Hindlimb muscle (tissue), 1 donor: Measurements from ENCODE around the gene LSM14A. TPM values are rescaled to one million over a fixed set of nuclear protein-coding genes. Genes with fewer than 3 reads are reported as not detected.
"Not testable (repeated sequence)": the region's sequence is repeated elsewhere in the genome, so short reads cannot be mapped to it uniquely, and the experiment has no call there.

Source experiments
- DNase-seq: peaks from one replicate; pipeline ENCODE4 v3.0.0-alpha.2; 2013
- polyA plus RNA-seq: library from polyadenylated mRNA; unstranded; fragments of 120-200 nt; gene quantifications from one replicate; pipeline ENCODE4 v1.2.1, GENCODE V29; 2013; ENCODE audit not compliant: insufficient read length

The LSM14A gene
- polyA plus RNA-seq, 1 donor = 83.6 TPM

DNA sequence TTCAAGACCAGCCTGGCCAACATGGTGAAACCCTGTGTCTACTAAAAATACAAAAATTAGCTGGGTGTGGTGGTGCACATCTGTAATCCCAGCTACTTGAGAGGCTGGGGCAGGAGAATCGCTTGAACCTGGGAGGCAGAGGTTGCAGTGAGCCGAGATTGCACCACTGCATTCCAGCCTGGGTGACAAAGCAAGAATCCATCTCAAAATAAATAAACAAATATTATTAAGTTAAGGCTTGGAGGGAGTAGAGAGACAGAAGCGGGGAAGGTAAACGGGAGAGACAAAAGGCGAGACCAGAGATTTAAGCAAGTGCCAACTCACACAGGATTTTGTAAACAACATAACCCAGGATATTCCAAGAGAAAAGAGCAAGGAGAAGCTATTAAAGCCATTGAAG is 12.8 kb upstream of the LSM14A start:
- DNase-seq = not testable (repeated sequence)

DNA sequence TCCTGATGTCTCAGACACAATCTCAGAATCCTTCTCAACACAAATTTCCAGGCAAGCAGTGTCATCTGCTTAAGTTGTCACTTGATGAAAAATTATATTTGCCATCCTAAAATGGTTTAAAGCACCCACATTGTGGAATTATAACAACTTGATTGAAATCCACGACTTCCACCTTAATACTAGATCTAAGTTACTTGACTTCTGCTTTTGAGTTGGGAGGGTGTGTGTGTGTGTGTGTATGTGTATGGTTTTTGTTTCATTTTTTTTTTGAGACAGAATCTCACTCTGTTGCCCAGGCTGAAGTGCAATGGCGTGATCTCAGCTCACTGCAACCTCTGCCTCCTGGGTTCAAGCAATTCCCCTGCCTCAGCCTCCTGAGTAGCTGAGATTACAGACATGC is 10.4 kb upstream of the LSM14A start:
- DNase-seq = not testable (repeated sequence)

DNA sequence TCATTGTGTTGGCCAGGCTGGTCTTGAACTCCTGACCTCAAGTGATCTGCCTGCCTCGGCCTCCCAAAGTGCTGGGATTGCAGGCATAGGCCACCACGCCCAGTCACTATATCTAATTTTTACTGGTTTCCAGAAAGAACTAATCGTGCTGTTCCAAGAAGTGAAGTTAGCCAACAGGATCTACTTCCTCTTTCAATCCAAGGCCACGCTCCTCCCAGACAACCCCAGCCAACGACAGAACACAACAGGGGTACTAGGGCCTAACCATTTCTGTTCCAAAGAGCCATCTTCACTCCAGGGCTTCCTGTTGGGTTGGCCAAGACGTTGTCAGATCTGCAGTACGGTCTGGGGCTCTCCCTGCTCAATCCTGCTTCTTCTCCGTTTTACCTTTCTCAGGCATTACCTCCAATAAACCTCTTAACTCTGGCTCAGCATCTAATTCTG is 7.0 kb upstream of the LSM14A start:
- DNase-seq = no peak

DNA sequence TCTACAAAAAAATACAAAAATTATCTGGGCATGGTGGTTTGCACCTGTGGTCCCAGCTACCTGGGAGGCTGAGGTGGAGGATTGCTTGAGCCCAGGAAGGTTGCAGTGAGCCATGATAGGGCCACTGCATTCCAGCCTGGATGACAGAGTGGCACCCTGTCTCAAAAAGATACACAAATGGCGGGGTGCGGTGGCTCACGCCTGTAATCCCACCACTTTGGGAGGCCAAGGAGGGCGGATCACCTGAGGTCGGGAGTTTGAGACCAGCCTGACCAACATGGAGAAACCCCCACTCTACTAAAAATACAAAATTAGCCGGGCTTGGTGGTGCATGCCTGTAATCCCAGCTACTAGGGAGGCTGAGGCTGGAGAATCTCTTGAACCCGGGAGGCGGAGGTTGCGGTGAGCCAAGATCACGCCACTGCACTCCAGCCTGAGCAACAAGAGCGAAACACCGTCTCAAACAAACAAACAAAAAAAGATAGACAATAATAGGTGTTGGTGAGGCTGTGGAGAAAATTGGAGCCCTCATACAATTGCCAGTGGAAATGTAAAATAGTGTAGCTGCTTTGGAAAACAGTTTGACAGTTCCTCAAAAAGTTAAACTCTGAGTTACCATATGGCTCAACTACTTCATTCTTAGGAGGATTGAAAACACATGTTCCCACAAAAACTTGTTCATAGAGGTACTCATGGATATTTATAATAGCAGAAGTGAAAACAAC is 2.7 kb upstream of the LSM14A start:
- DNase-seq = not testable (repeated sequence)

DNA sequence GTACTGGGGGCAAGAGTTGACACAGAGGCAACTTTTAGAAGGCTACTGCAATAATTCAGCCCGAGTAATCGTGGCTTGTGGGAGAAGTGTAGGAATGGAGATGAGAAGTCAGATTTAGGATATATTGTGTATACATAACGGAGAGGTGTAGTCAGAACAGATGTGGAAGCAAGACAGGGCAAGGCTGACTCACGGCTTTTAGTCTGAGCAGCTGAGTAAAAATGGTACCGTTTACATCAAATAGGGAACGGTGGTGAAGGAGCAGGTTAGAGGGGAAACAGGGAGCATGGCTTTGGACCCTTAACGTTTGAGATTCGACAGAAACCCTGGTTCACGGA is 796 bp upstream of the LSM14A start:
- DNase-seq = no peak

DNA sequence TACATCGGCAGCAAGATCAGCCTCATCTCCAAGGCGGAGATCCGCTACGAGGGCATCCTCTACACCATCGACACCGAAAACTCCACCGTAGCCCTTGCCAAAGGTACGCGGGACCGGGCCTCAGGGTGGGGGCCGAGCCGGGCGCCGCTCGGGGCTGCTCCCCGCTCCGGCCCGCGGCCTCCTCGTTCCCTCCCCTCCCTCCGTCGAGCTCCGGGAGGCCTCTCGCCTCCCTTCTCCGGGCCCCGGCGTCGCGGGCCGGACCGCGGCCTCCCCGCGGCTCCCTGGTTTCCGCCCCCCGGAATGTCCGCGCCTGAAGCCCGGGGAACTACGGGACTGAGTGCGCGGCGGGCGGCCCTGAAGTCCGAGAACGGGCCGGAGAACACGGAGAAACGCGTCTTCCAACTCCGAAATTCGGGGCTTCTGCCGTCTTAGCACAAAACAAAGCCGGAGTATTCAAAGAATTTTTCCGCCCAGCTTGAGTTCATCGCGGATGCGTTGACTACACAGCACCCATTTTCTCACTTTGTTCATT is 423 bp downstream of the LSM14A start:
- no peak for DNase-seq

DNA sequence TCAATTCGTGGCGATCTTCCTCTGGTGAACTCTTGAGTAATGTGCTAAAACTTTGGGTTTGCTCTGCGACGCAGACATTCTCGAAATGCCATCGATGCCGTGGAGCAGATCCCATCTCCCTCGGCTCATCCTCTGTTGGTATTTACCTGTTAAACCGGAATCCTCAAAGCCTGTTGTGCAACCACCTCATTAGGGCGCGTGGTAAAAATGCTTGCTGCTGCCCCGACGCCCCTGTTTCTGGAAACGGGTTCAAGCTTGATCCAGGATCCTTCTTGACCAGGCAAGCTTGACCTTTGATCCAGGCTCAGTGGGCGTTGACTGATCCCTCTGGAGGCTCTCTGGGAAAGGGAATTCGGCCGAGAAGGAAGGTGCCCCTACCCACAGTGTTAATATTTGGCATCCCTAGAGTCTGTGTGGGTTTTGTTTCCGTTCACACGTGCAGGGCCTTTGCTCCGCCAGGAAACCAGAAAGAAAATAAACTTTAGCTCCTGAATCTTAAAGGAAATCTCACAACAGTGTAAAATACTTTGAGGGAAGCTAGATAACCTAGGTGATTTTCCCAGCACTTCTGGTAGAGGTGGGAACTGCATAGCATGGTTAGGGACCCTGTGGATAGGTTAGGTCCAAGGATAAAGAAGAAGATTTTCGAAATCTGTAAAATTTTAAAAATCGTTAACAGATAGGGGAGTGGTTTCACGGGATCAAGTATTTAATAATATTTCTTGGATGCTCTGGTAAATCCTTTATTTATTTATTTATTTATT is 1.1 kb downstream of the LSM14A start:
- DNase-seq = peak; percentile 23

DNA sequence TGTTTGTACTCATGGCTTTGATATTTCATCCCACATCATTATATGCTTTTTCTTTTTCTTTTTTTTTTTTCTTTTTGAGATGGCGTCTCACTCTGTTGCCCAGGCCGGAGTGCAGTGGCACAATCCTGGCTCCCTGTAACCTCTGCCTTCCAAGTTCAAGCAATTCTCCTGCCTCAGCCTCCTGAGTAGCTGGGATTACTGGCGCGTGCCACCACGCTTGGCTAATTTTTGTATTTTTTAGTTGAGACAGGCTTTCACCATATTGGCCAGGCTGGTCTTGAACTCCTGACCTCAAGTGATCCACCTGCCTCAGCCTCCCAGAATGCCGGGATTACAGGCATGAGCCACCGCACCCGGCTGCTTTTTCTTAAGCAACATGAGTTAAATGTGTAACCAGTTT is 2.9 kb downstream of the LSM14A start:
- DNase-seq = not testable (repeated sequence)

DNA sequence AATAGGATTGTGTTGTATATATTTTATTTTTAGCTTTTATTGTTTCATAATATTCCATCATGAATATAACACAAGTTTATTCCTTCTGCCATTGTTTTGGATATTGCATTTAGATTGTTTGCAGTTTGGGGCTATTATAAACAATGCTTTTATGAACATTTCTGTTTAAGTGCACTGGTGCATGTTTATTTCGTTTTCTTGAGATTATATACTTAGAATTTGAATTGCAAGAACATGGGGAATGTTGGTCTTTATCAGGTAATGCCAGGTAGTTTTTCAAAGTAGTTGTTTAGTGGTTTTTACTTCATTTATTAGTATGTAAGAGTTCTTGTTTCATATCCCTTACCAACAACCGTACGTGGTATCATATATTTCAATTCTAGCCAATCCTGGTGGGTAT is 4.3 kb downstream of the LSM14A start:
- no peak for DNase-seq

DNA sequence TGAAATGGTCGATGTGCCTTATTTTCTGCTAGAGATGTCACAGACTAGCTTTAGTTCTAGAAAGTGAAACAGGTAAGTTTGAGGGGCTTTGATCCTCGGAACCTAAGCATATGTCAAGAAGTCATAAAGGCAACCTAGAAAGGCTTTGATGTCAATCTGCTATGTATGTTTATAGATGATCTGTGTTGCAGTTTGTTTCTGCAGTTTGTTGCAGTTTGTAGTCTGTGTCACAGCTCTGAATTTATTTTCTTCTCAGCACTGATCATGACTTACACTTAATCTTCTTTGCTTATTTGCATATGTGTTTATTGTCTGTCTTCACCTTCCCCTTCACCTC is 5.9 kb downstream of the LSM14A start:
- no peak for DNase-seq

DNA sequence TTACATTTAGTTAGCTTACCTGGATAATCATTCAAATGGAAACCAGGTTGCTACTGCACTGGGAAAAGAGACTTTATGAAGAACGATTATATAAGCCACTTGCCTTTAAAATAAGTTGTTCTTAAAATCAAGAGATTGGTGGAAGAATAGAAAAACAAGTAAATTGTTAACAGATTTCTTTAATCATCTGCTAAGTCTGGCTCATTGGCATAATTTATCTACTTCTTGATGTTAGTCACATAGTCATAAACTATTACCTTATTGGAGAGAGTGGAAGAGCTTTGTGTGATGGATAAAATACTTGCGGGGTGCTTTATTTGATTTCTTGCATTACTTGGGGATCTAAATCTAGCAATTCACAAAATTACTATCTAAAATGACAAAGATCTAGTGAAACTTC is 6.8 kb downstream of the LSM14A start:
- no peak for DNase-seq

DNA sequence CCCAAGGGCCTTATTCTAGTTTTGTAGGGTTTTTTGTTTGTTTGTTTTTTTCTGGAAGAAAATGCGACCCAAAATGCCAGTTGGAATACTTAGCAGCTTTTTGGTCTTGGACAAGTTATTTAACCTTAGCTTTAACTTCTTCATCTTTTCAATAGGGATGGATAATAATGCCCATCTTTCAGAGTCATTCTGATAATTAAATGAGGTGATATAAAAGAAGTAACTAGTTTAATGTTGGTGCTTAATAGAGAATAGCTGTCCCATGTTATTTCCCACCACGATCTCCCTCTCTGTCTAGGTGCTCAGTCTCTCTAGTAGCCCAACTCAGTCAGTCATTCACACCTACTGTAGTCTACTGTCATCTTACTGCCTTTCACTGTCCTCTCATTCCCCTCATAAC is 8.0 kb downstream of the LSM14A start:
- no peak for DNase-seq

DNA sequence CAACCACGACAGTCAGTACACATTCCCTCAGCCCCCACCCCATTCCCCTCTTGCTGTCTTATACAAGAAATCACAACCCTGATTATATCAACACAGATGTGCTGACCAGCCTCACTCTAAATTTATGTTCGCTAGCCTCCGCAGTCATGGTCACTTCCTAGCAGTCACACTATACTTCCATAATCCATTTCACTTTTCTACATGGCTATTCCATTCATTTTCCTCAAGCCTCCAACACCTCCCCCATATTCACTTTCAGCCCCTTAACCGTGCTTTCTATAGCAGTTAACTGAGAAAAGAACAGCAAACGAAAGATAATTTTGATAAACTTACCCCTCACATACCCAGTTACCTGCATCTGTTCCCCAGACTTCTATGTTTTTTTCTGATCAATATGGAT is 8.4 kb downstream of the LSM14A start:
- no peak for DNase-seq

DNA sequence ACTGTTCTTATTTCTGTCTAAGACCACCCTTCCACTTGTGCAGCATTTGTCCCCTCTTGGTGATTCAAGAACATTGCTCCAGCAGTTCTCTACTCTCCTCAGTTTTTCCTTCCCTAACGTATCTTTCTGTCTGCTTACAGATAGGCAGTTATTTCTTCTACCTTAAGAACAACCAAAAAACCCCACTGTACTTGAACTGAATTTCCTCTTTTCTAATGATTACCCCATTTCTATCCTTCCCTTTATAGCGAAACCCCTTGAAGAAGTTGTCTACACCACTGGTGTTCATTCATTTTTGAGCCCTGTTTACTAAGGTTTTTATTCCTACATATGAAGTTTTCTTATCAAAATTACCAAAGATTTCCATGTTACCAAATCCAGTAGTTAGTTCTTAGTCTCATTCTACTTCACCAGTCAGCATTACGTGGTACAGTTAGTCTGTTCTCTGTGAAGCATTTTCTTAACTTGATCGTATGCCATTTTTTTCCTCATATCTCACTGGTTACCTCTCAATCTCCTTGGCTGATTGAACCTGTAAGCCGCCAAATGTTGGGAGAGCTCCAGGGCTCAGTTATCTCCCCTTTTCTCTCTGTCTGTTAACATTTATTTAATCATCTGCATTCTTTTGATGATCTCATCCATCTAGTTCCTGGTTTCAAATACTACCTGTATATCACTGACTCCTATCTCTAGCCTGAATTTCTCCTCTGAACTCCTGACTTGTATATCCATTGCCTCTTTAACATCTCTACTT is 9.0 kb downstream of the LSM14A start:
- no peak for DNase-seq

DNA sequence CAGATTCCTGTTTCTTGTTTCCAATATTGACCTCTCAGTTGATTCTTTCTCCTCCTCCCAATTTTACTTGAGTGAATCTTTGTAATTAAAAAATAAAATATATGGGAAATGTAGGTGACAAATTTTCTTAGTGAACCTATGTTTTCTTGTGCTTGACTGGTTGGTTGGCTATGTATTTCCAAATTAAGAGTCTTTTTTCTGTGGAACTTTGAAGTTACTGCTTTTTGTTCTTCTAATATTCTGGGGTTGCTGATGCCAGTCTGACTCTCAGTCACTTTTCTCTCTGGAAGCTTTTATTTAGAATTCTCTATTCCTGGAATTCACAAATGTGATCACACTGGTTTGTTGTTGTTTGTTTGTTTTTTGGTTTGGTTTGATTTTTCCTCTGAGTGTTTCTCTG is 9.8 kb downstream of the LSM14A start:
- DNase-seq = no peak

DNA sequence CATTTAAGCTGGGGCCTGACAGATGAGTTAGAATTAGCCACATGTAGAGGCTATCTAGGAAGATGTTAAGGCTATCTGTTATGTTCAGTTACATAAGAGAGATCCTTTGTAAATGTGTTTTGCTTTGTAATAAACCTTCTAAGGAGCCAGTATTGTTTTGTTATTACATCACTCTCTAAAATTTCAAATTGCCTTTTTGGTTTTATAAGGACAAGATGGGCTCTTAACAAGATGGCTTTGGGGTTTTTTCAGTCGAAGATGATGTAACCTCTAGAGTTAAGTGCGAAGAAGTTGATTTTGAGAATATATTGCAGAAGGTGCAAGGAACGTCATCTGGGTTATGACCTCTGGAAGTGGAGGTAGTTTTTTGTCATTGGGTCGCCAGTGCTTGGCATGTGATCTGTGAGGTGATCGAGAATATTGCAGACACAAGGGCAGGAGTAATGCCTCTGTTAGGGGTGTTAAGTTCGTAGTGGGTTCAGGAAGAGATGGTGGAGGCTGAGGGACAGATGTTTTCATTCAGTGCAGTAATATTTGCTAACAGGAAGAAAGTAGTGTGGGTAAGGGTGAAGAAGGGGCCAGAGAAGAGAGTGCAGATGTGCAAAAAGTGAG is 12.7 kb downstream of the LSM14A start:
- no peak for DNase-seq

DNA sequence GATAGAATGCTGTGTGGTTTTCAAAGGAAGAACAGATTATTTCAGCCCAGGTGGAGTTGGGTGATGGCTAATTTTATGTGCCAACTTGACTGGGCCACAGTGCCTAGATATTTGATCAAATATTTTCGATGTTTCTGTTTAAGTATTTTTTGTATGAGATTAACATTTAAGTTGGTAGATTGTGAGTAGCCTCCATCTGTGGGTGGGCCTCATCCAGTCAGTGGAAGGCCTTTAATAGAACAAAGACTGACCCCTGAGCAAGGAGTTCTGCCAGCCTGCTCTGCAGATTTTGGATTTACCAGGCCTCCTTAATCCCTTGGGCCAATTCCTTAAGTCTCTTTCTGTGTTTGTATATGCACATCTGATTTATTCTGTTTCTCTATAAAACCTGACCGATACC is 13.9 kb downstream of the LSM14A start:
- DNase-seq = no peak

DNA sequence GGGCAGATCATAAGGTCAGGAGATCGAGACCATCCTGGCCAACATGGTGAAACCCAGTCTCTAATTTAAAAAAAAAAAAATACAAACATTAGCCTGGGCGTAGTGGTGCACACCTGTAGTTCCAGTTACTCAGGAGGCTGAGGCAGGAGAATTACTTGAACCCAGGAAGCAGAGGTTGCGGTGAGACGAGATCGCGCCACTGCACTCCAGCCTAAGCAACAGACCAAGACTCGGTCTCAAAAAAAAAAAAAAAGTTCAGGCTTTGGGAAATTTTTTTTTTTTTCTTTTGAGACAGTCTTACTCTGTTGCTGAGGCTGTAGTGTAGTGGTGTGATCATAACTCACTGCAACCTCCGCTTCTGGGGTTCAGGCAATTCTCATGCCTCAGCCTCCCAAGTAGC is 14.7 kb downstream of the LSM14A start:
- no peak for DNase-seq

DNA sequence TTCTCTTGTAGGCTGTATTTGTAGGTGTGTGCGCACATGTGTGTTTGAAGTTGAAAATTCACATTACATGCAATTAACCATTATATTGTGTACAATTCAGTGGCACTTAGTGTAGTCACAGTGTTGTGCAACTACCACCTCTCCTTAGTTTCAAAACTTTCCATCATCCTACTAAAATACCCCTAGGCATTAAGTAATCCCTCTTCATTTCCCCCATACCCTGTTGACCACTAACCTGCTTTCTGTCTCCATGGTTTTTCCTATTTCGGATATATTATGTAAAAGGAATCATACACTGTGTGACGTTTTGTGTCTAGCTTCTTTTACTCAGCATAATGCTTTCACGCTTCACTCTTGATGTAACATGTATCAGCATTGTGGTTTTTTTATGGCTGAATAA is 16.1 kb downstream of the LSM14A start:
- DNase-seq = no peak

DNA sequence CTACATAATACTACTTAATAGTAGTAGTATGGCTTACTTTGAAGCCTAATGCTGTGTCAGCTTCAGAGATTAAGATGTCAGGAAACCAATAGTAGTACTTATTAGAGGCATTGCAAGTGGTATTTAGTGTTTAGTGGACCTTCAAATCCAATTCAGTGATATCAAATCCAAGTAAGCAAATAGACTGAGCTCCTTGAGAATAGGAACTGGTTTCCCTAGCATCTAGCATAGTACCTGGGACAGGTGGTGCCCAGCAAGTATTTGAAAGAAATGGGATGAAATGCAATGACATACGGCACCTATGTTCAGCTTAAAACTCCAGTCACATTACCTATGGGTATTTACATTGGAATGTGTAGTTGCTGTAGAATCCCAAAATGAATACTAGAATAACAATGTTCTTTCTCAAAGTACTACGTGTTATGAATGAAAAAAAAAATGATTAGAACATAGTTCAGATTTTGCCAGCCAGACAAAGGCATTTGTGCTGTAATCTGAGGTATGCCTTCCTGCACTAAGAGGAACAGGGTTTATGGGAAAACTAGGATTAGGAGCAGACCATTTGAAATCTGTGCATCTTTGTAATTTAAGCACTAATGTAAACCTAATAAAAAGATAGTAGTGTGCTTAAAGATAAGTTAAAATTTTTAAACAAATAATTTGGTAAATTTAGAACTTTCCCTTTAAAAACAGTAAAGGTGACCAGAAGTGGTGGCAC is 17.1 kb downstream of the LSM14A start:
- DNase-seq = no peak

DNA sequence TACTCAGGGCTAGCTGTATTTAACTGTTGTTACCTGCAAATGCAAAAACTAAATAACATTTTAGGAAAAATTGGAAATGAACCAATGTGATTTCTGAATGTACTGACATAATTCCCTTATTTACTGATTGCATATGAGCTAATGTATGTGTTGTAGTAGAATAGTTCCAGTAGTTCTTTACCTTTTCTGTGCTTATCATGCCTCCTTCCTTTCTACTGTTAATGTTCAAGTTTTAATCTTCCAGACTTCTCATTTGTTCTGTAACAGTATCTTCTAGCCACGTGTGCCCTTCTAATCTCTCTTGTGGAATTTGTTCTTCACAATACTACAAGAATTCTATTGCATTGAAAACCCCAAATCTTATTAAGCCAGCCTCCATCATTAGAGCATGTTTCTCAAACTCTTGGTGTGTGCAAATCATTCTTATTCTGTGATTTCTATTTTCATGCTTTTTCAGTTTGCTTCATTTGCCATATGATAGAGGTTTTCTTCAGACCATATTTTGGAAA is 17.7 kb downstream of the LSM14A start:
- DNase-seq = no peak

DNA sequence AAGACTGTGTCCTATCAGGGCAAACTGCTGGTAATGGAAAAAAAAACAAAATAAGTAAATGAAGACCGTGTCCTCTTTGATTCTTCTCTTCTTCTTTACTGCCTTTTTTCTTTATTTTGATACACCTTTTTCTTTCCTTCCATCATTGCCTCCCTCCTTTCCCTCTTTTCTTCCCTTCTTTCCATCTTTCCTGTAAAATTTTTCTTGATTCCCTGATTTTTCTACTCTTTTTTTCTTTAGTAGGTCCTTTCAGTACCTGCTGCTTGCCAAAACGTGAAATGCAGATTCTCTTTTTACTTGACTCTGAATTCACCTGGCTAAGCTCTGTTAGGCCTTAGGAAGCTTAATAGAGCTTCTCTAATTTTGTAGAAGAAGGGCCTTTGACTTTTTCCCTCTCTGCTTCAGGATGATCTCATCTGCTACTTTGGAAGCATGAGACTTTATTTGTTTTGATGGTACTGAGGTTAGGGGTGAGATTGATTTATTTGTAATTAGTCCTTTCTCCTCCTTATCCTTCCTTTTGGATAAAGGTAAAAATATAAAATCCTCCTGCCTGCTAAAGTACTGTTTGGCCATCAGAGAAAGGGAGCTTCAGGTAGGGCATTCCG is 19.2 kb downstream of the LSM14A start:
- no peak for DNase-seq
